Germinal center (tissue), 1 donor: ENCODE results near the gene GRIN3A.
"Not testable (repeated sequence)": the region's sequence is repeated elsewhere in the genome, so short reads cannot be mapped to it uniquely, and the experiment has no call there.

Experiments used
- DNase-seq: peaks from one replicate; pipeline ENCODE4 v3.0.0; 2012; ENCODE audit warnings: mixed read lengths, low spot score

Gene GRIN3A

DNA sequence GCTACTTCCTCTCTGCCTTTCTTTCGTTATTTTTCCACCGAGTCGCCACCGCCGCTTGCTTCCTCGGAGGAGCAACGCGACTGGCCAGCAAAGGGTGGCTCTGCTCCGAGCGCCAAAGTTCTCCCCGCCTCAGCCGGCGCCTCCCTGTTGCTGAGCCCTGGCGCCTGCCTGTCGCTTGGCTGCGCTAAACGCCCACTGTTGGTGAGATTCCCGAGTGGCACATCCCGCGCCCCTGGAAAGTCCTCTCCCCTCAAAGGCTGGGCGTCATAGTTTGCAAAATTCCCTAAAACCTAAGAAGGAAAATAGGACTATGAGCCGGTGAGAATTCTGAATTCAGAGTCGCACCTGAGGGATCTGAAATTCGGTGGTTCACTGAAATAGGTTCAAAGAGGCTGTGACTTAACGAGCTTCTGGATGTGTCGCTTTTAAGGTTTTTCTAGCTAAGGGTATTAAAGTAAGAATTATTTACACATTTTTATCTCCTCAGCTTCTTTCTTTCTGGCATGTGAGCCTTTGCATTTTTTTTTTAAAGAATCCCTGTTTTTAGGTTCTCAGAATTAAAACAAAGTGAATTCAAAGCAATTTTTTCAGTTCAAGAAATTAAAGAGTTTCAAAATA lies at the start of gene GRIN3A:
GRIN3A (minus strand) TSS at position 82 of the 618 bp plus-strand sequence. CDS start 668 bp downstream, outside the sequence.
- DNase-seq: no peak

DNA sequence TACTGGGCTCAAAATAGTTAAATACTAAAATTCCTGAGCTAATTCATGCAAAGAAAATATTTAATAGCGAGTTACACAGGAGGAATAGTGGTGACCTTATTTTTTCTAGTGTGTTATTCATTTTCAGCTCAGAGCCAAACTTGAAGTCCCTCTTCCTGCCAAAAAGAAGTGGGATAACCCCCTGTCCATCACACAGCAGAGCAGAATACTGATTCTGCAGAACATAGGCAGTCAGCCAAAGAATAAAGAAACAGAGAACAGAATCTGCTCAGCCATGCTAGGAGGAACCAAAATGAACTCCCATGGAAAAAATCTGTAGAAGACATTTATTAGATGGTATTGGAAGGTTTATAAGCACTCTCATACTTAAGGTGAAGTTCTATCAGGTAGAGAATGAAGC lies 49.4 kb upstream of the GRIN3A start:
- no peak for DNase-seq

DNA sequence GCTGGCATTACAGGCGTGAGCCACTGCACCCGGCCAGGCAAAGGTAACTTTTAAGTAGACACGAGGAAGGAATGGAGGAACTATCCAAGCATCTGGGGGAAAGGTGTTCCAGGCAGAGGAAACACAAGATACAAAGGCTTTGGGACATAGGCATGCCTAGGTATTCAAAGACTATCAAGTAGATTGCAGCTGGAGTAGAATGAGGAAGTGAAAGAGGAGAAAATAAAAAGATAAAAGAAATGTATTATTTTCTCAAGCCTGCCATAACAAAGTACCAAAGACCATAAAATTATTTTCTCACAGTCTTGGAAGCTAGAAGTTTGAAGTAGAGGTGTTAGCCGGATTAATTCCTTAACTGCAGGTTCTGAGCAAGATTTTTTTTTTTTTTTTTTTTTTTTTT lies 39.9 kb upstream of the GRIN3A start:
- no peak for DNase-seq

DNA sequence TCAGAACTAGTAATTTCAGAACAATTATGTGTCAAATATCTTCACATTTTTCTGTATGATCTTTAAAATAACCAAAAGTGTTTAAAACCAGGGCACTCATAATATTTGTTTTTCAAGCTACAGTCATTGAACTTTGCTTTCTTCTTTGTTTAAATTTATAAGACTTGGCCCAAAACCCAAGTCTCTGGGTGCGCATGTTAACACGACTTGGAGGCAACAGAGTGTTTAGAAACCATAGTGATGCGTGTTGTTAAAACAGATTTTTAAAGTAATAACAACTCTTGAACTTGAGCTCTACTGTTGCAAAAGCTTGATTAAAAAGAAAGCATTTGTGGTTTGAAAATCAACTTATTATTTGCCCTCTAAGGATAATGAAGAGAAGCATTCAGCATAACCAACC lies 26.0 kb upstream of the GRIN3A start:
- DNase-seq: no peak

DNA sequence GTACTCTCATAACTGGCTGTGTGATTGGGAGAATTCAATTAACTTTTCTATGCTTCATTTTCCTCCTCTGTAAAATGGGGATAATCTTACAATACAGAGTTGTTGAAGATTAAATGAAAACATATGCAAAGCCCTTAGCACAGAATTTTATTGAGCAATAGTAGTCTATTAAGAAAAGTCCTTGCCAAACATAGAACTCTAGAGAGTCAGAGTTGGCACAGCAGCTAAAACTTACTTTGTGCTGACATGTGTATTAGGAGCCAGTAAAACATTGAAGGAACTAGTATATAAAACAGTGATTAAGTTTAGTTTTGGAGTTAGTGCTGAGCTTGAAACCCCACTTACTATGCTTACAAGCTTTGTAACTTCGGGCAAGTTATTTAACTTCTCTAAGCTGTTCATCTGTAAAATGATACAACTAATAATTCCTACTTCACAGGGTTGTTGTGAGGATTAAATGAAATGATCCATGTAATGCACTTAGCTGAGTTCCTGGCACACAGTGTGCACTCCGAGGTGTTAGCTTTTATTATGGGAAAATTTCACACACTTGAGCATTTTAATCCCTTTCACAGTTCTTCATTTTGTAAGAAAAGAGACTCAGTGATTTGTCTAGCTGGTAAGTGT lies 20.0 kb upstream of the GRIN3A start:
- DNase-seq: no peak

DNA sequence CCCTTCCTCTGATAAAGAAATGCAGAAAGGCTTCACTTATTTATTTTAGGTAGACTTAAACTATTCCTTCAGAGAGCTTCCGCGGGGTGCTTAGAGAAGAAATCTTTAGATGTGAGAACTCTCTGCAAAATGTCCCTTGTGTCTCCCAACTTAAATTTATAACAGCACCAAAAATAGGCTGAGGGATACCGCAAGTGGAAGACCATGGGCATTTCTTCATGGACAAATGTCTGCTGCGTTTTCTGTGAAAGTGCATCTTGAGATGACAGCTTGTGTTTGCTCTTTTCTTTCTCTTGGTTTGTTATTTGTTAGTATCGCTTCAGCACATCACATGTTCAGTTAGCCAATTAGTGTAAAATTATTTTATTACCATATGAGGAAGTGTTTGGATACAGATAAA lies 15.3 kb upstream of the GRIN3A start:
- DNase-seq: no peak

DNA sequence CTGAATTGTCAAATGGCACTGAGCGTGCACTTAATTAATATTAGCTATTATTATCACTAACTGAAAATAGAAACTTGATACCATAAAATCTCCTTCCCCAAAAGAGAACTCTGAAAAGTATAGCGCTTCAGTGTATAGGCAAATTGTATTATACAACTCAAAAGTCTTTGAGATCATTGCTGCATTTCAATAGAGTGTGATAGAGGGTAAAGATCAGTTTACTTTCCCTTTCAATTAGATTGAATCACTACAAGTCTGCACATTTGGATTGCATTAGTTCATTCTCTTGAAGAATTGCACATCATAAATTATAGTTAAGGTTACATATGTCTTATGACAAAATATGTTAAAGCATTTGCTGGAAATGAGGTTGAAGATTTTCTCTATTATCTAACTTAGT lies 13.4 kb upstream of the GRIN3A start:
- no peak for DNase-seq

DNA sequence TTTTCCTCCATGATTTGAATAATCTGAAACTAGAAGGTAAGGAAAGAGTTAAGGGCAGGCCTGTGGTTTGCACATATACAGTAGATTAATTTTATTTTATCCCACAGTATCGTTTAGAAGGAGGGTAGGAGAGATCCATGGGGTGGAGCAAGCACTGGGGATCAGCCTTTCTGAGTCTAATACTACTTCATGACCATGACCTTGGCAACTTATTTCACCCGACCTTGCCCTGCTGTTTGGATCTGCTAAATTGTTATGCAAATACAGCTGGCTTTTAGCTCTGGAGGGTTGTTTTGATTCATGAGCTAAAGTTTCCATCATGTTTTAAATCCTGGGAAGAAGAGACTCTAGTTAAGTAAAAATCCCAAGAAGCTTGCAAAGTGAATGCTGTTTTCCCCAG lies 864 bp upstream of the GRIN3A start:
- no peak for DNase-seq

DNA sequence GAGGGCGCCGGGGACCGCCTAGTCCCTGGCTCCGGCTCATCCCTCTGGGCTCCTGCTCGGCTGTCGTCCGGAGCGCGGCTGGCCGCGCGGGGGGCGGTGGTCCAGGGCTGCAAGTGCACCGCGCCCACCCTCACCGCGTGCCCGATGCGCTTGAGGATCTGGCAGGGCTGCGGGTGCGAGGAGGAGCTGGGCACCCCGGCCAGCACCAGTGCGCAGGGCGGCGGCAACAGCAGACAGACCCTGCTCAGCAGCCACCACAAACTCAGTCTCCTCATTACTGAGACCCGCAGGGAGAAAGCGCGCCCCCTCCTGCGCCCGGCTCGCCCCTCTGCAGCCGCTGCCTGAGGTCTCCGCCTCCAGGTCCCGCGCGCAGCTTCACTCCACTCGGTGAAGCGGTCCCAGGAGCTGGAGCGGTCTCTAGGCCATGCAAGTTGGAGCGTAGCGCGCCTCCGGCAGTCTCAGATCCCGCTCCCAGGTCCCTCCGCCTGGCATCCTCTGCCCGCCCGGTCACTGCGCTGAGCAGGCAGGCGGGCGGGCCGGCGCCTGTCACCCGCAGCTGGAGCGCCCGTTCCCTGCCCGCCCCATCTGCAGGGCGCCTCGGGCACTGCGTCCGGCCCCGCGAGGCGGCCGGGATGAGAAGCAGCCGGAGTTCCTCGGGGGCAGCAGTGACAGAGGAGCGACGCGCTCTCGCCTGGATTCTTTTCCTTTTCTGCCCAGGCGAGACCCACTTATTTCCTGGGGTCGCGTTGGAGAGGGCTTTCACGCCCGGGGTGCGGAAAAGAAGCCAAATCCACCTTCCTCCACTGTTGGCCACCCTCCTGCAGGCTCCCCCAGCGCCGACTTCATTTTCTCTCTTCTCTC lies 512 bp downstream of the GRIN3A start:
- no peak for DNase-seq

DNA sequence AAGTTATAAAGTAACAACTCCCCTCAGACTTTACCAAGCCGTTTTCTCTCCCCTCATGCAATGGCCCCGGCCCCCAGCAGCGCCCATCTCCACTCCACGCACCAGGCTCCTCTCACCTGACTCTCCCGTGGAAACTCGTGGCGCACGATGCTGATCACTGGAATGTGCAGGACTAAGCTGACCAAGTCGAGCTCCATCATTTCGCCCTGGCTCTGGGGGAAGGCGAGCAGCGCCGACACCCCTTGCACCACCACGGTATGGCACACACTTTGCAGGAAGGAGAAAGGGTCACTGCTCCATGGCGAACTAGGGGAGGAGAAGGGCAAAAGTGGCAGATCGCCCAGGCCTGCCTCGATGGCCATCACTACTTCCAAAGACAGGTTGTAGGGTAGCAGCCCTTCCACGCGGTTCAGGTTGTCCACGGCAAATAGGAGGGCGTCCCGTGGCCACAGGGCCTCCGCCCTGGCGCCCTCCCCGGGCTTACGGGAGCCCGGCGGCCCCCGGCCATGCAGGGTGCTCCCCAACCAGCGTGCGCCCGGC lies 1.2 kb downstream of the GRIN3A start:
- no peak for DNase-seq

DNA sequence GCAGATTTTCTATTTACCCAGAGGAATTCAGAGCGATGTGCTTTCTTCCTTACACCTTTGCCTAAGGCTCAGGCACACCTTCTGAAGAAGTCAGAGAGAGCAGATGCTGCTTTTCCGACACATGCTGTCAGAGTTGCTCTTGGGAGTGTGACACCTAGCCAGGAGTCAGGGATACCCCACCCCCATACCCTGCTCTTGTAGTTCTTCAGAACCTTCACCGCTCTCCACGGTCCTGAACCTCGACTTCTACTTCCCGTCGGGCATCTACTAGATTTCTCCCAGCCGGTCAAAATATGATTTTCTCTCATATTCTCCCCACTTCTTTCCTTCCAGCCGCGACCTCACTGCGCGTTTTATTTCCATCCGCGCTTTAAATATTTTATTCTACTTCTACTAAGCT lies 1.7 kb downstream of the GRIN3A start:
- DNase-seq: no peak

DNA sequence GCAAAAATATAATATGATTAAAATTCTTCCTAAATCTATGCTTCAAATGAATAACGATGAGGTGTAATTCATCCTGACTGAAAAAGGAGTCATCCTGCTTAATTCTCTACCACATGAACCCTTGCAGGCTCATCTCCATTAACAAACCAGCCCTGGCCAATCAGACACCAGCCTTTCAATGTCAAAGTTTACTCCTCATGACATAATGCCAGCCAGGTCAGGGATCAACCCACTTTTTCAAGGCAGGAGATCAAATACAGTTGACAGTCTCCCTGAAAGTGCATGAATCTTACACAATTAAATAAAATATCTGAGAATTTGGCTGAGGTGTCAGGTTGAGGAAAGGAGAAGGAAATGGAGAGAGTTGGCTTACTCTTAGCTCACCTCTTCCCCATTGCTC lies 7.0 kb downstream of the GRIN3A start:
- no peak for DNase-seq

DNA sequence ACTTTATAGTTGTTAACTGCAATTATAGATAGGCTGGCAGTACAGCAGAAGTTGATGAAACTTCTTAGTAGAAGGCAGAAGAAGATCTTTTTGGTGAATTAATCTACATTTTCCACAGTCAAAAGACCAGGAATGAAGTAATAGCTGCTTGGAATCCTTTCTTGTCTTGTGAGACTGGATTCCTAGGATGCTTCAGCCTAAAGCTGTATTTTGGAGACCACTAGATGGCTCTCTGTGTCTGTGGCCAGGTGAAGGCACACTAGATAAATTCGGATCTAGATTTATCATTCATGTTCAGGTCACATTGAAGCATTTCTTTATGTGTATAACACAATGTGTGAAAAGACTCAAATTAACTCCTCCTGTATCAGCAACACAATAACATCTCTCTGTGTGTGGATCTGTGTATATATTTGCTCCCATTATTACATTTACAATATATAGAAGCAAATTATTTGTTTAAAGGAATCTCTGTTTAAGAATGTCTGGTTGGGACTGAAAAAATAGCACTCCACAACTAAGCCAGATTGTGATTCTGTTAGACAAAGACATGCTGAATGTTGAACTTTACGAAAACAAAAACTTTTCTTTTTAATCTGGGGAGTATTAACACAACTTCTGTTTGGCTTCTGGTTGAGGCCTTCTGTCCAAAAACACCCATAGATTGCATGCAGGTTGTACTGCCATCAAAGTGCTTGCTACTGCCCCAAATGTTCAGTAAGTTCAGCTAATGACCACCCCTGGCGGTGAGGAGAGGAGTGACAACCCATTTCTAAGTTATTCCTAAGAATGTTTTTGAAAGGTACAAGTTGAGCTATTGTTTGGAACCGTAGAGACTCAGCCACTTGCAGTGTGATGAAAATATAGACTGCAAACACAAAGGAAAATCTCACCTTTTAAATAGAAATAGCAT lies 10.6 kb downstream of the GRIN3A start:
- DNase-seq: peak; percentile 12

DNA sequence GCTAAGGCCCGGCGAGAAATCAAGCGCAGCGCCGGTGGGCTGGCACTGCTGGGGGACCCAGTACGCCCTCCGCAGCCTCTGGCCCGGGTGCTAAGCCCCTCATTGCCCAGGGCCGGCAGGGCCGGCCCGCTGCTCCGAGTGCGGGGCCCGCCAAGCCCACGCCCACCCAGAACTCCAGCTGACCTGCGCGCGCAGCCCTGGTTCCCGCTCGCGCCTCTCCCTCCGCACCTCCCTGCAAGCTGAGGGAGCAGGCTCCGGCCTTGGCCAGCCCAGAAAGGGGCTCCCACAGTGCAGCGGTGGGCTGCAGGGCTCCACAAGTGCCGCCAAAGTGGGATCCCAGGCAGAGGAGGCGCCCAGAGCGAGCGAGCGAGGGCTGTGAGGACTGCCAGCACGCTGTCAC lies 14.2 kb downstream of the GRIN3A start:
- DNase-seq: not testable (repeated sequence)

DNA sequence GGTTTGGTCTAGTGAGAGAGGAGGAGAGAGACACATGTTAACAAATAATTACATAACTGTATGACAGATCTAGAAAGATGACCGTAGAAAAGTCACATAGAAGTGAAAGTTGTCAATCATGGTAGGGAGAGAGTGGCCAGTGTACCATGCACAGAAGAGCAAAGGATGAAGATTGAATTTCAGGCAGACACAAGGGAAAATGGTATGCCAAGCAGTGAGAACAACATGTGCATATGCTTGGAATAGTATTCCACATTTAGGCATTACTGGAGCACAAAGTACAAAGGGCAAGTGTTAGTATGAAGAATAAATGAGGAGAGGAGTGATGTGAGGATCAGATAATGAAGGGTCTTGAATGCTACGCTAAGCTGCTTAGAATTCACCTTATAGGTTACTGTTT lies 20.3 kb downstream of the GRIN3A start:
- DNase-seq: no peak

DNA sequence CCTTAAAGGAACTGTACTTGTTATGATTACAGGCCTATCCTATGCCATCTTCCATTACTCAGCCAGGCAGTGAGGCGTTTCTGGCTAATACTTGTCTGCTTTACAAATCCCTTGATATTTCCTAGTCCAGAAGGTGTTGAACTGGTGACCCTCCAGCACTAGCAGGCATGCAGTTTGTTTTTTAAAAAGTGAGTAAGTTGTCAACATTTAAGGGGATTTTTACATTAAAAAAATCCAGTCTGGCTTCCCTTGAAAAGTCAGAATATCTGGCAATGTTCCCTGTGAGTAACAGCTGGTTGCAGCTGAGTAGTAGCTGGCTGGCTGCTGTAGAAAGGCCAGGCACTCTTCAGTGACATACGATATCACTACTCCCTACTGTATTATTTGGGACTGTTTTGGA lies 21.8 kb downstream of the GRIN3A start:
- DNase-seq: no peak

DNA sequence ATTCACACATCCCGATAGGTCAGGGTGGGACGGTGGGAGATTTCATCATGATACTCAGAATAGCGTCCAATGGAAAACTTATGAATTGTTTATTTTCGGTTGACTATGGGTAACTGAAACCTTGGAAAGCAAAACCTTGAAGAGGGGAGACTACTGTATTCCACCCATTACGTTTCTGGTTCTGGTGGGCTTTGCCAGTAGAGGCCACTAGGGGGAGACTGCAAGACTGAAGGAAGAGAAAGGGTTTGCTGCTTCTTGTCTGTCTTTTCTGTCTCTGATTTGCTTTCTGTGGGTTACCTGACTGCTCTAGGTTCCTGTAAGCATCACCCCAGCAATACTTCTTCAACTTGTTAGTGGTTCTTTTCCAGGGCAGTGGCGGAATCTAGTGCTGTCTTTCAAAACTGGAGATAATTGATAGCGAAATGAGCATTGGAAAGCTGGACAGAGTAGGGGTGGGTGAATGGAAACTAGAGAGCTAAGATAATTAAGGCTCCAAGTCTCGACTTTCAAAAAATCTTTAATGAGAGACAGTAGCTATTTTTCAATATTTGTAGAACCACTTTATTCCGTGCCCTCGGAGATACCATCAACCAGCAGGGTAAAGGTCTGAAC lies 27.0 kb downstream of the GRIN3A start:
- DNase-seq: peak; percentile 26

DNA sequence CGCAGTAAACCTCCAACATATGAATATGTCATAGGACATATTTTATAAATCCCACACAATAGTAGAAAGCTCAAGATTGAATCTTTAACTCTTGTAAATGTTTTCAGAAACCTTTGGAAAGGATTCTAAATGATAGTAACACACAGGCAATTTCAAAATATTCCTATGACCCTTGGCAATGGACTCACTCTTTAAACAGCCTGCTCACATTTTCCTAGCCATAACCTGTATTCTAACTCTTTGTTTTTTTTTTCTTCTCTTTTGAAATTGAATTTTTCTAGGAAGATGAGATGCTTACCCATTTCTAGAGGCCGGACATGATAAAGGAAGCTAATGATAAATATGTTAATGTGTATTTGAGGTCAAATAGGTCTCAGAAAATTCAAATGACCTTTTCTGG lies 29.6 kb downstream of the GRIN3A start:
- DNase-seq: no peak

DNA sequence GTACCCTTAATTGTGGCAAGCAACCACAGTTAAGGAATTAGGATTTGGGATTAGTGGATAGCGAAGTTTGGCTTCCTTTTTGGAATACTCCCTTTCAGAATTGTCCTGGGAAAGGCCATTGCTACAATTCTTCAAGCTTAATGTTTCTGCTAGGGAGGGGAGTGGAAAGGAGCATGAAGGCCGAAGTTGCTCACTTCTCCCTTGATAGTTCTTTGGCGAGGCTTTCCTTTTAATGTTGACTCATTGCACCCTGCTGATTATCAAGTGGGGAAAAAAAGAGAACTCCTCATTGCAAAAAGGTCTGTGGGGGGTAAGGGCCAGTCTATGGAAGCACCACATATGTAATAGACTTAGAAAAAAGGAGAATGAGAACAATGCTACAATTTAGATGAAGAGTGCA lies 30.7 kb downstream of the GRIN3A start:
- DNase-seq: no peak

DNA sequence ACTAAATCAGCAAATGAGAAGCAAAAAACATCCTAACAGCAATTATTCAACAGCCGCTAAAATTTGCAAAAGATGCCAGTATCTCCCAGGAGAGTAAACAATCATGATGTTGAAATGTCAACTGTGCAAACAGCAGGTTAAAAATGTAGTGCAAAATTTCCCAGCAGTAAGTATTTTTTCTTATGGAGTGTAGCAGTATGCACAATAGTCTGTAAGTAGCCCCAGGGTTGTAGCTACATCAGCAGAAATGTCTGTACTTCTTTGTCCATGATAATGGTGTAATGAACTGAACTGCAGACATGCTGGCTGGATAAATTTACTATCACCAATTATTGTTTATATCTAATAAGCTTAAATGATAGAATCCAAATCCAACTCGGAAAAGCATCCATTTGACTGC lies 31.4 kb downstream of the GRIN3A start:
- DNase-seq: no peak

DNA sequence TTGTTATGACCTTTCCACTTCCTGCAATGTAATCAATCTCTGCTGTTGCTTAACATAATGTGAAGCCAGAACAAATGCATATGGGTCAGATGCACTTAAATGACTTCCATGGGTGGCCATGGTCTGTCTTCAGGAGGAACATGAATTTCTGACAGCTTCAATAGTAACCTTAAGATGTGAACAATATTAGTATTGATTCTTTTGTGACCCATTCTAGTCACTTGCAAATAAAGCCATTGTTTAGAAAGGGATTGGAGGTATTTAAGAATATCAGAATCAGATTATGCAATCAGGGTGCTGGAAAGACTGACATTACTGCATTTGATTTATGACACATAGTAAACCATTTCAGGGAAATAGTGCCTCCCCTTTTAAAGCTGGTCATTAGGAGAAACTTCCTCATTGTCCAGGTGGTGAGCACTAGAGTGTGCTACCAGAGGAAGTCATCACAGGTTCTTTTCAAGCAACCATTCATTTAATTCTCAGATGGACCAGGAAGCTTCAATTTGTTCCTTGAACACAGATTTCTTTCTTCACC lies 32.1 kb downstream of the GRIN3A start:
- DNase-seq: no peak
